Measurements from ENCODE around the gene LMO7.

Gene LMO7

DNA sequence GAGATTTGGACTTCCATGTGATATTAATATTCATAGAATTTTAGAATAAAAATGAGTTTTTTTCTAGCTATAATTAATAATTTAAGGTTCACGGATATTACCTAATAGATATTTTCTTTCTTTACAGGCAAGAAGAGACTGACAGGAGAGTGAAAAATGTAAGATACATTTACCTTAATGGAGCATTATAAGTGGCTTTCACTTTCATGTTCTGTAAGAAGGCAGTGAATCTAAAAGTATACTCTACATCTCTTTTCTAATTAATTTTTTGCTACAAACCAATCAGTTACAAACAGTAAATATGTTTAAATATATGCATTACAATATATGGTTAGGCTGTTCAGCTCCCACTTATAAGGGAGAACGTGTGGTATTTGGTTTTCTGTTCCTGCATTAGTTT lies 159.1 kb downstream of the LMO7 start:
- Histone ChIP-seq H3K9ac (ENCODE audit: low read length) (no peak overlapping the region), H2AK5ac (ENCODE audit: low read length, severe bottlenecking) (no peak overlapping the region), H4K8ac (ENCODE audit: low read length) (no peak overlapping the region), H2AFZ (ENCODE audit: low read depth, low read length) (no peak overlapping the region), H3K23ac (ENCODE audit: low read length in 2 of 2) (no peak overlapping the region), H2BK5ac (ENCODE audit: low read depth, low read length, poor library complexity, severe bottlenecking) (no peak overlapping the region), H3K18ac (ENCODE audit: low read depth in 1 of 2, low read length in 2 of 2) (no peak overlapping the region), H3K27ac (ENCODE audit: low read length, poor library complexity, severe bottlenecking) (no peak overlapping the region), H3K27me3 (ENCODE audit: control insufficient read depth in 1 of 2, insufficient read depth in 1 of 2, low read length in 2 of 2) (no peaks in the 10 kb centered on the region), H3K79me1 (replicated peaks; ENCODE audit: low read length, poor library complexity, severe bottlenecking) (peaks cover 14% of the 10 kb centered on the region), H4K91ac (ENCODE audit: low read length) (no peak overlapping the region), H3K4me1 (ENCODE audit: control insufficient read depth, insufficient read depth, low read depth, low read length) (peaks cover 2% of the 10 kb centered on the region), H3K9me3 (ENCODE audit: control insufficient read depth, low read length) (no peaks in the 10 kb centered on the region), H3K14ac (ENCODE audit: low read length in 2 of 2) (no peak overlapping the region), H2BK15ac (ENCODE audit: low read depth, poor library complexity, severe bottlenecking) (no peak overlapping the region), H2BK120ac (ENCODE audit: low read depth, low read length) (no peak overlapping the region), H3K4ac (ENCODE audit: low read depth in 1 of 2, low read length in 2 of 2) (no peak overlapping the region), H3K4me3 (ENCODE audit: insufficient read depth in 1 of 2, low read depth in 1 of 2, low read length in 2 of 2) (no peak overlapping the region), H3K36me3 (ENCODE audit: control insufficient read depth in 1 of 2, insufficient read depth in 2 of 2, low read depth in 1 of 2, low read length in 2 of 2) (peaks cover 0 to 34% of the 10 kb centered on the region in 2 experiments), H2BK12ac (ENCODE audit: low read length in 2 of 2) (no peak overlapping the region), H3K4me2 (ENCODE audit: low read length, poor library complexity, severe bottlenecking) (no peak overlapping the region)
- 94% methylated on average over 1 of the region's 2 CpGs for WGBS
- DNase-seq = no peak

DNA sequence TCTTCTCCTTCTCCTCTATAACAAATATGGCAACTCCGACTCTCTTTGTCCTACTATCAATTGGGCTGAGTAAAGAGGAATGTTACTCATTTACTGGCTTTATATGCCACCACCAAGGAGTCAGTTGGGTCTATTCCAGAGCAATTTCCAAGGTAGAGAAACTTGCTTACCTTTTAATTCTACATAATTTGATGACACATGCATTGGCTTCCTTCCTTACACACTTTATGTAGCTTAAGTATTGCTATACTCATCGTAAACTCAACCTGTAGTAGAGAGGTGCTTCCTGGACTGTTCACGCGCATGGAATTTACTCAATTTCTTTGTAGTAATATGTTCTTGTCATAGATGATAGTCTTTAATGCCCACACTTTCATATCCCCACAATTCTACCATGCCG lies 160.7 kb downstream of the LMO7 start:
- H3K36me3 ChIP-seq (ENCODE audit: control insufficient read depth in 1 of 2, insufficient read depth in 2 of 2, low read depth in 1 of 2, low read length in 2 of 2) = peaks cover 3 to 41% of the 10 kb centered on the region in 2 experiments
- H4K91ac ChIP-seq (ENCODE audit: low read length) = no peak overlapping the region
- no peaks in the 10 kb centered on the region for H3K9me3 ChIP-seq (ENCODE audit: control insufficient read depth, low read length)
- no peak overlapping the region for H2BK120ac ChIP-seq (ENCODE audit: low read depth, low read length)
- H4K8ac ChIP-seq (ENCODE audit: low read length) = no peak overlapping the region
- no peak overlapping the region for H2BK15ac ChIP-seq (ENCODE audit: low read depth, poor library complexity, severe bottlenecking)
- no peak overlapping the region for H3K23ac ChIP-seq (ENCODE audit: low read length in 2 of 2)
- no peak overlapping the region for H2BK12ac ChIP-seq (ENCODE audit: low read length in 2 of 2)
- H3K9ac ChIP-seq (ENCODE audit: low read length) = no peak overlapping the region
- no peaks in the 10 kb centered on the region for H3K27me3 ChIP-seq (ENCODE audit: control insufficient read depth in 1 of 2, insufficient read depth in 1 of 2, low read length in 2 of 2)
- peaks cover under 1% of the 10 kb centered on the region for H3K4me1 ChIP-seq (ENCODE audit: control insufficient read depth, insufficient read depth, low read depth, low read length)
- H3K79me1 ChIP-seq (replicated peaks; ENCODE audit: low read length, poor library complexity, severe bottlenecking) = peaks cover 10% of the 10 kb centered on the region
- H2AFZ ChIP-seq (ENCODE audit: low read depth, low read length) = no peak overlapping the region
- DNase-seq = no peak
- no peak overlapping the region for H3K4ac ChIP-seq (ENCODE audit: low read depth in 1 of 2, low read length in 2 of 2)
- no peak overlapping the region for H3K4me3 ChIP-seq (ENCODE audit: insufficient read depth in 1 of 2, low read depth in 1 of 2, low read length in 2 of 2)
- H2AK5ac ChIP-seq (ENCODE audit: low read length, severe bottlenecking) = no peak overlapping the region
- H2BK5ac ChIP-seq (ENCODE audit: low read depth, low read length, poor library complexity, severe bottlenecking) = no peak overlapping the region
- H3K18ac ChIP-seq (ENCODE audit: low read depth in 1 of 2, low read length in 2 of 2) = no peak overlapping the region
- no peak overlapping the region for H3K4me2 ChIP-seq (ENCODE audit: low read length, poor library complexity, severe bottlenecking)
- H3K14ac ChIP-seq (ENCODE audit: low read length in 2 of 2) = no peak overlapping the region
- WGBS = 100% methylated on average over 1 of the region's 5 CpGs
- no peak overlapping the region for H3K27ac ChIP-seq (ENCODE audit: low read length, poor library complexity, severe bottlenecking)

DNA sequence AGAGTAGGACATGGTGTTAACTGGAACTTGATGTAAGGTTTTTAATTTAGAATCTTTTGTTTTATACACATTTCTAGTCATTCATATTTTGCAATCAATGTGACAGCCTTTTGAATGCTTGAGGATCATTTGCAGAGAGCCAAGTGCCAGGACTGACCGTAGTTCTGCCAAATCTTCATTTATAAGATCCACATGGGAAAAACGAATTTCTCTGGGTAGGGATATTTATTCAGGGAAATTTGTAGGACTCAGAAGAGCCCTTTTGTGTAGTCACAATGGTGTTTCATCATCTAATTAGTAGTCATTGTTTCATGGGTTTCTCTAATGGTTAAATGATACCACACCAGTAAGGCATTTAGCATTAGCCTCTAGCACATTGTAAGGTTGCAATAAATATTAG lies 161.1 kb downstream of the LMO7 start:
- no peak overlapping the region for H3K23ac ChIP-seq (ENCODE audit: low read length in 2 of 2)
- no peak overlapping the region for H3K4me2 ChIP-seq (ENCODE audit: low read length, poor library complexity, severe bottlenecking)
- H3K27me3 ChIP-seq (ENCODE audit: control insufficient read depth in 1 of 2, insufficient read depth in 1 of 2, low read length in 2 of 2) = no peaks in the 10 kb centered on the region
- H3K4ac ChIP-seq (ENCODE audit: low read depth in 1 of 2, low read length in 2 of 2) = no peak overlapping the region
- H2BK15ac ChIP-seq (ENCODE audit: low read depth, poor library complexity, severe bottlenecking) = no peak overlapping the region
- no peak overlapping the region for H3K18ac ChIP-seq (ENCODE audit: low read depth in 1 of 2, low read length in 2 of 2)
- 100% methylated on average over 1 of the region's 2 CpGs for WGBS
- H2BK12ac ChIP-seq (ENCODE audit: low read length in 2 of 2) = no peak overlapping the region
- no peak for DNase-seq
- peaks cover 3 to 45% of the 10 kb centered on the region in 2 experiments for H3K36me3 ChIP-seq (ENCODE audit: control insufficient read depth in 1 of 2, insufficient read depth in 2 of 2, low read depth in 1 of 2, low read length in 2 of 2)
- no peak overlapping the region for H4K8ac ChIP-seq (ENCODE audit: low read length)
- H3K9me3 ChIP-seq (ENCODE audit: control insufficient read depth, low read length) = no peaks in the 10 kb centered on the region
- H2BK120ac ChIP-seq (ENCODE audit: low read depth, low read length) = no peak overlapping the region
- H2BK5ac ChIP-seq (ENCODE audit: low read depth, low read length, poor library complexity, severe bottlenecking) = no peak overlapping the region
- H3K27ac ChIP-seq (ENCODE audit: low read length, poor library complexity, severe bottlenecking) = no peak overlapping the region
- no peak overlapping the region for H3K14ac ChIP-seq (ENCODE audit: low read length in 2 of 2)
- H3K79me1 ChIP-seq (replicated peaks; ENCODE audit: low read length, poor library complexity, severe bottlenecking) = peaks cover 9% of the 10 kb centered on the region
- H3K9ac ChIP-seq (ENCODE audit: low read length) = no peak overlapping the region
- no peak overlapping the region for H2AK5ac ChIP-seq (ENCODE audit: low read length, severe bottlenecking)
- H4K91ac ChIP-seq (ENCODE audit: low read length) = no peak overlapping the region
- no peaks in the 10 kb centered on the region for H3K4me1 ChIP-seq (ENCODE audit: control insufficient read depth, insufficient read depth, low read depth, low read length)
- H2AFZ ChIP-seq (ENCODE audit: low read depth, low read length) = no peak overlapping the region
- H3K4me3 ChIP-seq (ENCODE audit: insufficient read depth in 1 of 2, low read depth in 1 of 2, low read length in 2 of 2) = no peak overlapping the region

DNA sequence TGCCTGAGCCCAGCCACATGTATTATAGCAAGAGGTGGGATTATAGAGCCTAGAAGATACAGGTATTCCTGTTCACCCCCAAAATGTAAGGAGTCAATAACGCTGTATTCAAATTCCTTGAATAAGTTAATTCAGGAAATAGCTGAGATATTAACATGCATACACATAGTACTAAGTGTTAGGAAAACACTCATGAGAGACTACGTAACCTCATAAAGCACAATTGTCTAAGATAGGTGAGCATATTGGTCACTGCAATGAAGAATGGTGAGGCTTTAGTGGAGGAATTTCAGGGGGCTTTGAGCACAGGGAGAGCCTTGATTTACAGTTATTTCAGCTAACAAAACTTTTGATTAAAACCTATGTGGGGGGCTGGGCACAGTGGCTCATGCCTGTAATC lies 161.6 kb downstream of the LMO7 start:
- no peaks in the 10 kb centered on the region for H3K9me3 ChIP-seq (ENCODE audit: control insufficient read depth, low read length)
- DNase-seq = no peak
- H2BK120ac ChIP-seq (ENCODE audit: low read depth, low read length) = no peak overlapping the region
- no peaks in the 10 kb centered on the region for H3K4me1 ChIP-seq (ENCODE audit: control insufficient read depth, insufficient read depth, low read depth, low read length)
- H2BK15ac ChIP-seq (ENCODE audit: low read depth, poor library complexity, severe bottlenecking) = no peak overlapping the region
- H3K27ac ChIP-seq (ENCODE audit: low read length, poor library complexity, severe bottlenecking) = no peak overlapping the region
- no peak overlapping the region for H3K18ac ChIP-seq (ENCODE audit: low read depth in 1 of 2, low read length in 2 of 2)
- 100% methylated on average over 1 of the region's 2 CpGs for WGBS
- H3K36me3 ChIP-seq (ENCODE audit: control insufficient read depth in 1 of 2, insufficient read depth in 2 of 2, low read depth in 1 of 2, low read length in 2 of 2) = peaks cover 3 to 50% of the 10 kb centered on the region in 2 experiments
- no peak overlapping the region for H4K91ac ChIP-seq (ENCODE audit: low read length)
- H3K23ac ChIP-seq (ENCODE audit: low read length in 2 of 2) = no peak overlapping the region
- H2AK5ac ChIP-seq (ENCODE audit: low read length, severe bottlenecking) = no peak overlapping the region
- no peak overlapping the region for H3K14ac ChIP-seq (ENCODE audit: low read length in 2 of 2)
- H3K4me2 ChIP-seq (ENCODE audit: low read length, poor library complexity, severe bottlenecking) = no peak overlapping the region
- peaks cover 9% of the 10 kb centered on the region for H3K79me1 ChIP-seq (replicated peaks; ENCODE audit: low read length, poor library complexity, severe bottlenecking)
- H3K4me3 ChIP-seq (ENCODE audit: insufficient read depth in 1 of 2, low read depth in 1 of 2, low read length in 2 of 2) = no peak overlapping the region
- H2BK12ac ChIP-seq (ENCODE audit: low read length in 2 of 2) = no peak overlapping the region
- no peak overlapping the region for H4K8ac ChIP-seq (ENCODE audit: low read length)
- no peak overlapping the region for H3K9ac ChIP-seq (ENCODE audit: low read length)
- H2BK5ac ChIP-seq (ENCODE audit: low read depth, low read length, poor library complexity, severe bottlenecking) = no peak overlapping the region
- H3K27me3 ChIP-seq (ENCODE audit: control insufficient read depth in 1 of 2, insufficient read depth in 1 of 2, low read length in 2 of 2) = no peaks in the 10 kb centered on the region
- H2AFZ ChIP-seq (ENCODE audit: low read depth, low read length) = no peak overlapping the region
- H3K4ac ChIP-seq (ENCODE audit: low read depth in 1 of 2, low read length in 2 of 2) = no peak overlapping the region
